Activated CD4-positive, alpha-beta T cell treated with anti-CD3 and anti-CD28 coated beads, Interleukin-2, amount 10 ng/mL, durations not matched to agents 7 days and 5 days (primary cell): ENCODE measurements around the gene TEX13A. TPM values are rescaled to one million over a fixed set of nuclear protein-coding genes. Genes with fewer than 3 reads are reported as not detected.
"Not testable (repeated sequence)": the region's sequence is repeated elsewhere in the genome, so short reads cannot be mapped to it uniquely, and the experiment has no call there.

ENCODE experiments used
- CTCF ChIA-PET: fragments of 350-600 bp; sonication (Branson Sonifier 250); formaldehyde crosslinking; loops from one replicate; lab custom pipeline; 2021; ENCODE audit warnings: antibody characterized with exemption; lab: Charles Lee
- POLR2A ChIA-PET: fragments of 350-600 bp; sonication (Branson Sonifier 250); formaldehyde crosslinking; loops from one replicate; lab custom pipeline; 2021; ENCODE audit warnings: antibody characterized with exemption; lab: Charles Lee
- DNase-seq: peaks from one replicate; pipeline ENCODE4 v3.0.0-alpha.2; 2020
- H3K27ac Mint-ChIP-seq: one replicate; pipeline ENCODE4 v1.8.0; 2021; ENCODE audit warnings: mild to moderate bottlenecking, moderate library complexity, mixed read lengths
- H3K27me3 Mint-ChIP-seq: one replicate; pipeline ENCODE4 v1.8.0; 2021; ENCODE audit warnings: mixed read lengths
- H3K36me3 Mint-ChIP-seq: one replicate; pipeline ENCODE4 v1.8.0; 2021; ENCODE audit warnings: low read depth, mixed read lengths
- H3K4me1 Mint-ChIP-seq: one replicate; pipeline ENCODE4 v1.8.0; 2021; ENCODE audit warnings: mixed read lengths
- H3K4me3 Mint-ChIP-seq: one replicate; pipeline ENCODE4 v1.8.0; 2021; ENCODE audit warnings: mild to moderate bottlenecking, moderate library complexity, mixed read lengths
- H3K9me3 Mint-ChIP-seq: one replicate; pipeline ENCODE4 v1.8.0; 2021; ENCODE audit warnings: mixed read lengths
- total RNA-seq, 2 experiments: library from RNA; stranded (reverse); gene quantifications; one replicate each; pipeline ENCODE4 v1.2.3, GENCODE V29; 2021

Gene TEX13A, protein sequence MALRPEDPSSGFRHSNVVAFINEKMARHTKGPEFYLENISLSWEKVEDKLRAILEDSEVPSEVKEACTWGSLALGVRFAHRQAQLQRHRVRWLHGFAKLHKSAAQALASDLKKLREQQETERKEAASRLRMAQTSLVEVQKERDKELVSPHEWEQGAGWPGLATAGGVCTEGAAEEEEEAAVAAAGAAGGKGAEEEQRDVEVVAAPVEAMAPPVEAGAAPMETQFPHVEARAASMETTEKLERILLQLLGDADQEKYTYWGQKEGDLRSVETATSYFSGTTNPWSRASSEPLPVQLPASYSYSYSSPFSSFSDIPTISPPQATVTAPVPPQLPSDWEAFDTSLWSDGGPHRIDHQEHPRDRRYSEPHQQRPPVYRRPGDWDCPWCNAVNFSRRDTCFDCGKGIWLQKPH
- not detected for total RNA-seq

GRCh38 chrX:105220636-105221035, at the start of gene TEX13A:
TSS of gene TEX13A (minus strand) at chrX:105220694. CDS start at chrX:105220397, 297 bp downstream.
- no peak within 1 kb of the TSS for H3K27ac Mint-ChIP-seq
- no peaks in the 10 kb centered on the region for H3K36me3 Mint-ChIP-seq

GRCh38 chrX:105269386-105269785, 48.9 kb upstream of the TEX13A start:
- POLR2A ChIA-PET, result no interaction called here
- no peaks in the 10 kb centered on the region for H3K27me3 Mint-ChIP-seq
- no peak overlapping the region for H3K4me3 Mint-ChIP-seq
- CTCF ChIA-PET, result no interaction called here
- no peaks in the 10 kb centered on the region for H3K36me3 Mint-ChIP-seq
- DNase-seq, result no peak
- no peaks in the 10 kb centered on the region for H3K4me1 Mint-ChIP-seq
- H3K27ac Mint-ChIP-seq, result no peak overlapping the region
- no peaks in the 10 kb centered on the region for H3K9me3 Mint-ChIP-seq

More at GRCh38 chrX:105220636-105221035, at the start of gene TEX13A:
- POLR2A ChIA-PET, result no interaction called here
- Mint-ChIP-seq H3K27me3 (no peaks in the 10 kb centered on the region), H3K9me3 (no peaks in the 10 kb centered on the region), H3K4me1 (no peaks in the 10 kb centered on the region), H3K4me3 (no peak within 1 kb of the TSS)
- CTCF ChIA-PET, result no interaction called here
- no peak for DNase-seq

DNA sequence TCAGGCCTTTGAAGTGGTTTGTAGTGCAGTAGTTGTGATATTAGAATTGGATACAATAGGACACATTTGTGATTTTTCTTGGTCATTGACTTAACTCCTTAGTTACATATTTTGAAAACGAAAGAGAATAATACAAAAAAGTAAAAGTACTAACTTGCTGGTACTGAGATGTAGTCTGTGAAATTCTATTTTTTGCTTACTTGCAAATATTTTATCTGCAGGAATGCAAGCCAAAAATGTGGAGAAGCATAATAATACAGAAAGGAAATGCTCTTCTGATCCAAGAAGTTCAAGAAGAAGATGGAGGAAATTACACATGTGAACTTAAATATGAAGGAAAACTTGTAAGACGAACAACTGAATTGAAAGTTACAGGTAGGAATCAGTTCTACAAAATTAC, 46.7 kb upstream of the TEX13A start:
- no peaks in the 10 kb centered on the region for H3K9me3 Mint-ChIP-seq
- POLR2A ChIA-PET, result no interaction called here
- no peak overlapping the region for H3K27ac Mint-ChIP-seq
- DNase-seq, result no peak
- CTCF ChIA-PET, result interaction anchor here (0.5 kb wide), 1 partner anchor 1607 kb away, joined by 3 read pairs; no protein-coding TSS in a partner anchor
- H3K4me1 Mint-ChIP-seq, result no peaks in the 10 kb centered on the region
- H3K27me3 Mint-ChIP-seq, result no peaks in the 10 kb centered on the region
- H3K36me3 Mint-ChIP-seq, result no peaks in the 10 kb centered on the region
- H3K4me3 Mint-ChIP-seq, result no peak overlapping the region

- no peak for DNase-seq
- no peaks in the 10 kb centered on the region for H3K36me3 Mint-ChIP-seq
- no peak overlapping the region for H3K4me3 Mint-ChIP-seq
- H3K27ac Mint-ChIP-seq, result no peak overlapping the region
- H3K27me3 Mint-ChIP-seq, result no peaks in the 10 kb centered on the region
- ChIA-PET CTCF (interaction anchor here (0.5 kb wide), 1 partner anchor 1608 kb away, joined by 3 read pairs; no protein-coding TSS in a partner anchor), POLR2A (no interaction called here)
- no peaks in the 10 kb centered on the region for H3K9me3 Mint-ChIP-seq
- no peaks in the 10 kb centered on the region for H3K4me1 Mint-ChIP-seq
Observed at GRCh38 chrX:105266456-105266855, 46.0 kb upstream of the TEX13A start.

- Mint-ChIP-seq H3K36me3 (no peaks in the 10 kb centered on the region), H3K9me3 (no peaks in the 10 kb centered on the region), H3K27ac (no peak overlapping the region), H3K4me3 (no peak overlapping the region), H3K27me3 (no peaks in the 10 kb centered on the region), H3K4me1 (no peaks in the 10 kb centered on the region)
- ChIA-PET POLR2A (no interaction called here), CTCF (no interaction called here)
- DNase-seq, result no peak
Observed at GRCh38 chrX:105265093-105265492, 44.6 kb upstream of the TEX13A start.

DNA sequence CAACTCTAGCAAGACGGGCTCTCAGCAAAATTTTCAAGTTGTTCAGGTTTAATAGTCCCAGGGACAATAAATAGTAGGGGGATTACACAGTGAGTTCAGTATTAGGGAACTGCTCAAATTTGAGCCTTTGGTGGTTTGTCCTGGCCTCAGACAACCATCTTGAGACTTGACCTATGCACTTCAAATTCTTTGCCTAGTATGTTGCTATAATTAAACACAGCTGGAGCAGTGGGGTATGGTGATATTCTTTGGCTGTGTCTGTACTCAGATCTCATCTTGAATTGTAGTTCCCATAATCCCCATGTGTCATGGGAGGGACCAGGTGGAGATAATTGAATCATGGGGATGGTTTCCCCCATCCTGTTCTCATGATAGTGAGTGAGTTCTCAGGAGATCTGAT, 43.3 kb upstream of the TEX13A start:
- Mint-ChIP-seq H3K4me1 (no peaks in the 10 kb centered on the region), H3K27me3 (no peaks in the 10 kb centered on the region), H3K9me3 (no peaks in the 10 kb centered on the region), H3K27ac (no peak overlapping the region), H3K4me3 (no peak overlapping the region), H3K36me3 (no peaks in the 10 kb centered on the region)
- DNase-seq, result no peak
- ChIA-PET POLR2A (no interaction called here), CTCF (no interaction called here)

DNA sequence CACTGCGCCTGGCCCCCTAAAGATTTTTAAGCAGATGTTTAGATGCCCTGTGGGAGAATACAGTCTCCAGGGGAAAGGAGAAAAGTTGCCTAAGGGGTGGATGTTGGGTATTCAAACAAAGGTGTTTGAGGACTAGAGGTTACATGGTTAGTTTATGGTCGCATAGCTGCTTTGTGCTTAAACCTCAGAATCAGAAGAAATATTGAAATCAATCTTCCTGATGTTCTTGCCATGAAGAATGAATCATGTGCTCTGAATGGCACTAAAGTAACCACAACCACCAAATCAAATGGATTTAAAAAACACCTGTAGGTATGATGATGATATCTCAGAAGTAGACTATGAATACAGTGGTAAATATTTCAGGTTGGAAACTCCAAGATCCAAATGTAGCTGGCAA, 42.7 kb upstream of the TEX13A start:
- H3K36me3 Mint-ChIP-seq, result no peaks in the 10 kb centered on the region
- CTCF ChIA-PET, result no interaction called here
- no peaks in the 10 kb centered on the region for H3K27me3 Mint-ChIP-seq
- H3K4me3 Mint-ChIP-seq, result no peak overlapping the region
- no peak for DNase-seq
- H3K9me3 Mint-ChIP-seq, result no peaks in the 10 kb centered on the region
- POLR2A ChIA-PET, result no interaction called here
- H3K4me1 Mint-ChIP-seq, result no peaks in the 10 kb centered on the region
- H3K27ac Mint-ChIP-seq, result no peak overlapping the region

GRCh38 chrX:105260291-105261043, 40.0 kb upstream of the TEX13A start:
- H3K36me3 Mint-ChIP-seq, result no peaks in the 10 kb centered on the region
- CTCF ChIA-PET, result no interaction called here
- no peak overlapping the region for H3K27ac Mint-ChIP-seq
- no peak overlapping the region for H3K4me3 Mint-ChIP-seq
- no peaks in the 10 kb centered on the region for H3K4me1 Mint-ChIP-seq
- no peaks in the 10 kb centered on the region for H3K27me3 Mint-ChIP-seq
- POLR2A ChIA-PET, result no interaction called here
- H3K9me3 Mint-ChIP-seq, result no peaks in the 10 kb centered on the region
- no peak for DNase-seq

DNA sequence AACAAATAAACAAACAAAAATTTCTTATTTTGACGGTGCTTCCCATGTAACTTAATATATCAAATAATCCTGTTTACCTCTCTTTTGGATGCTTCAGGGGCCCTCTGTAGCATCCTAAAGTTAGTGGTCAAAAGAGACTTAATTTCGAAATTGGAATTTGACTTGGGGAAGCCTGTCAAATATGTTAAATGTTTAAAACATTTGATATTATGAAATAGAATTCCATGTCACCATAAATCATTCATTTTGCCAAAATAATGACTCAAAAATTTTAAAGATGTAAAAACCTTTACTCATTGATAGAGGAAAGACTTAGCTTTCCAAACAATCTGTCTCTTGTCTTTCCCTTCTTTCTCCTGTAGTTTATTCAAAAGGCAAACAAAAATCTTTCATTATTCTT, 20.6 kb upstream of the TEX13A start:
- no peak overlapping the region for H3K27ac Mint-ChIP-seq
- H3K36me3 Mint-ChIP-seq, result no peaks in the 10 kb centered on the region
- no peaks in the 10 kb centered on the region for H3K4me1 Mint-ChIP-seq
- no peak overlapping the region for H3K4me3 Mint-ChIP-seq
- no peaks in the 10 kb centered on the region for H3K9me3 Mint-ChIP-seq
- DNase-seq, result no peak
- no peaks in the 10 kb centered on the region for H3K27me3 Mint-ChIP-seq
- CTCF ChIA-PET, result no interaction called here
- POLR2A ChIA-PET, result no interaction called here

GRCh38 chrX:105237407-105237806, 16.9 kb upstream of the TEX13A start:
- POLR2A ChIA-PET, H3K4me3 Mint-ChIP-seq, H3K27ac Mint-ChIP-seq, H3K4me1 Mint-ChIP-seq, H3K9me3 Mint-ChIP-seq, H3K36me3 Mint-ChIP-seq, H3K27me3 Mint-ChIP-seq, DNase-seq, CTCF ChIA-PET: not testable (repeated sequence)

DNA sequence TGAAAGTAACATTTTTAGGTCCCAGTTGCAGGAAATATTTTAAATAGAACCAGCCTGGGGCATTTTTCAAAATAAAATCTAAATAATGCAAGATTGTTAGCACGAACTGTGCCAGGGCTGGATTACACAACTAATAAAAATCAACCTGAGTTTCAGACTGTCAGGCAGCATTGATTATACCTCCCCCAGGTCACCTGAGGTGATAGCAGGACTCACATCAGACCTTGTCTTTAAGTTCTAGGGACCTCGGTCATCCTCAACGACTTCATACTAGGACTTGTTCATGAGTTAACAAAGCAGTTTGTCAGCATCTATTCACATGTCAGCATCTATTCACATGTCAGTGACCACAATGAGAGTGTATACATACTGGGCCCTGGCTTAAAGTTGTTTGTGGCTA, 8.7 kb upstream of the TEX13A start:
- no peaks in the 10 kb centered on the region for H3K4me1 Mint-ChIP-seq
- no peak overlapping the region for H3K27ac Mint-ChIP-seq
- H3K36me3 Mint-ChIP-seq, result no peaks in the 10 kb centered on the region
- no peaks in the 10 kb centered on the region for H3K9me3 Mint-ChIP-seq
- POLR2A ChIA-PET, result no interaction called here
- DNase-seq, result no peak
- H3K4me3 Mint-ChIP-seq, result no peak overlapping the region
- H3K27me3 Mint-ChIP-seq, result no peaks in the 10 kb centered on the region
- CTCF ChIA-PET, result no interaction called here

DNA sequence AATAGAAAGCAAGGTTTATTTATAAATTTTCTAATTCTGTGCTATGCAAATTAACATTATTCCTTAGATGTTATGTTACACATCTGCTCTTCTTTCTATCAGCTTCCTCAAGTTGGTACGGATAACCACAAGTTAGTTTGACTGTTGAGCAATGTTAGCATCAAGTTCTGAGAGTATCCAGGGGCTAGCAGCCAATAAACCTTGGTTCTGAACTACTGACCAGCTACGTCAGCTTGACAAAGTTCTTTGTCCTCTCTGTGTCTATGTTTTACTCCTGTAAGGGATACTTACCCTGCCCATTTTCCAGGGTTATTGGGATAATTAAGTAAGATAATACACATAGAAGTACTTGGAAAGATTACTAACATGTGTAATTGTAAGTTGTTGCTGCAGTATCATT, 8.1 kb upstream of the TEX13A start:
- Mint-ChIP-seq H3K9me3 (no peaks in the 10 kb centered on the region), H3K36me3 (no peaks in the 10 kb centered on the region), H3K27me3 (no peaks in the 10 kb centered on the region), H3K4me3 (no peak overlapping the region), H3K4me1 (no peaks in the 10 kb centered on the region), H3K27ac (no peak overlapping the region)
- ChIA-PET CTCF (no interaction called here), POLR2A (no interaction called here)
- no peak for DNase-seq

GRCh38 chrX:105226499-105226898, 6.0 kb upstream of the TEX13A start:
- H3K4me3 Mint-ChIP-seq, result no peak overlapping the region
- DNase-seq, result no peak
- no peaks in the 10 kb centered on the region for H3K4me1 Mint-ChIP-seq
- ChIA-PET CTCF (no interaction called here), POLR2A (no interaction called here)
- H3K27me3 Mint-ChIP-seq, result no peaks in the 10 kb centered on the region
- H3K27ac Mint-ChIP-seq, result no peak overlapping the region
- no peaks in the 10 kb centered on the region for H3K9me3 Mint-ChIP-seq
- H3K36me3 Mint-ChIP-seq, result no peaks in the 10 kb centered on the region
